GM12891 (cell line): ENCODE measurements around the gene FYB1.

Experiments
- POLR2A ChIP-seq: IDR thresholded peaks from 2 replicates; pipeline ENCODE4 v1.6.1; 2011; ENCODE audit warnings: low read depth, low read length, control low read depth
- POLR2AphosphoS5 ChIP-seq: IDR thresholded peaks from 2 replicates; pipeline ENCODE4 v1.6.1; 2011; ENCODE audit warnings: low read depth, low read length, control low read depth
- SPI1 ChIP-seq: IDR thresholded peaks from 2 replicates; pipeline ENCODE4 v1.6.1; 2011; ENCODE audit warnings: low read depth, low read length, control low read depth
- TAF1 ChIP-seq: IDR thresholded peaks from 2 replicates; pipeline ENCODE4 v1.6.1; 2011; ENCODE audit warnings: low read depth, low read length, control low read depth

- TF ChIP-seq POLR2AphosphoS5 (no peak), SPI1 (no peak), POLR2A (no peak), TAF1 (no peak)
Observed at GRCh38 chr5:39083968-39084367, 135.4 kb downstream of the FYB1 start.
